Gastroesophageal sphincter (tissue), 4 donors: Measurements from ENCODE around the gene OGFR. TPM values are rescaled to one million over a fixed set of nuclear protein-coding genes. Genes with fewer than 3 reads are reported as not detected.
"Not testable (repeated sequence)": the region's sequence is repeated elsewhere in the genome, so short reads cannot be mapped to it uniquely, and the experiment has no call there.

Experiments used
- ATAC-seq: fragments of 150-250 bp; one replicate; pipeline ENCODE4 v1.9.1; 2016; ENCODE audit warnings: mild to moderate bottlenecking, moderate library complexity
- H3K27ac ChIP-seq, 4 donors: fragments of 200-600 bp; sonication (generic) in 3 of 4; 1 replicate in 3 of 4; 2 replicates in 1 of 4; pipeline ENCODE4 v1.5.1; 2016 to 2019
- H3K27me3 ChIP-seq: fragments of 200-600 bp; sonication (generic); one replicate; pipeline ENCODE4 v1.5.1; 2019
- H3K36me3 ChIP-seq, 2 donors: fragments of 200-600 bp; sonication (generic); one replicate each; pipeline ENCODE4 v1.5.1; 2019; ENCODE audit warnings: control low read depth in 1 of 2
- H3K4me1 ChIP-seq, 3 donors: fragments of 200-600 bp; sonication (generic); 1 replicate in 2 of 3; 2 replicates in 1 of 3; pipeline ENCODE4 v1.5.1; 2016 to 2019; ENCODE audit warnings: control low read depth in 2 of 3
- H3K4me3 ChIP-seq, 2 donors: fragments of 200-600 bp; sonication (generic); one replicate each; pipeline ENCODE4 v1.5.1; 2019; ENCODE audit warnings: mild to moderate bottlenecking in 1 of 2, moderate library complexity in 1 of 2
- H3K9me3 ChIP-seq, 3 donors: fragments of 200-600 bp; sonication (generic); one replicate each; pipeline ENCODE4 v1.5.1; 2017 to 2019; ENCODE audit warnings: control low read depth in 2 of 3
- EP300 ChIP-seq: sonication (generic); formaldehyde crosslinking; IDR thresholded peaks from one replicate; pipeline ENCODE4 v1.6.1; 2017; ENCODE audit warnings: antibody characterized with exemption, mild to moderate bottlenecking
- POLR2A ChIP-seq, 2 donors: fragments of 450-650 bp; IDR thresholded peaks; one replicate each; pipeline ENCODE4 v1.6.1; 2017; ENCODE audit warnings: antibody characterized with exemption in 2 of 2, mild to moderate bottlenecking in 2 of 2, moderate library complexity in 1 of 2
- POLR2AphosphoS5 ChIP-seq: sonication (generic); formaldehyde crosslinking; IDR thresholded peaks from one replicate; pipeline ENCODE4 v1.6.1; 2017; ENCODE audit warnings: antibody characterized with exemption
- WGBS, 2 donors: methylation state at CpG; one replicate each; pipeline ENCODE4 v1.1.5; 2018; ENCODE audit warnings: low coverage in 1 of 2; 5-methylcytosine and 5-hydroxymethylcytosine counted together
- total RNA-seq, 4 donors: library from RNA; depleted of rRNA; stranded (reverse); fragments of >200 nt; gene quantifications; one replicate each; pipeline ENCODE4 v1.1.0, GENCODE V29; 2016
- TF ChIP-seq, protein P1 (sequence below), 4 experiments: fragments of 200-600 bp in 2 of 4; fragments of 450-650 bp in 2 of 4; sonication (generic) in 1 of 4; IDR thresholded peaks; one replicate each; pipeline ENCODE4 v1.5.1; 2017 to 2019; ENCODE audit warnings: antibody characterized with exemption in 4 of 4, mild to moderate bottlenecking in 2 of 4, moderate library complexity in 2 of 4

OGFR gene
- total RNA-seq, 4 donors from 2014 or later = 55.1 to 61.0 (median 58.9) TPM

DNA sequence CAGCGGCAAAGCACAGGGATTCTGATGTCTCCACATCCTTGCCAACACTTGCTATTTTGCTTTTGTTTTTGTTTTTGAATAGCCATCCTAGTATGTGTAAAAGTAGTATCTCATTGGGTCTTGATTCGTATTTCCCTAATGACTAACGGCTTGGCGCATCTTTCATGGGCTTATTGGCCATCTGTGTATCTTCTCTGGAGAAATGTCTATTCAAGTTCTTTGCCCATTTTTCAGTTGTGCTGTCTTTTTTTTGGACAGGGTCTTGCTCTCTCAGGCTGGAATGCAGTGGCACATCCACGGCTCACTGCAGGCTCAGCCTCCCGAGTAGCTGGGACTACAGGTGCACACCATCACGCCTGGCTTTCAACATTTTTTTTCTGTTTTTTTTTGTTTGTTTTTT, 39.5 kb downstream of the OGFR start:
- WGBS, 2 donors = 92% methylated on average over 6 to 7 of the region's 7 CpGs
- ATAC-seq = no peak
- no peak overlapping the region for H3K4me3 ChIP-seq
- H3K27me3 ChIP-seq = no peaks in the 10 kb centered on the region
- H3K4me1 ChIP-seq = no peaks in the 10 kb centered on the region
- TF ChIP-seq EP300 = no peak
- TF ChIP-seq POLR2A (IDR thresholded peaks at IDR 0.05) = no peak
- TF ChIP-seq, protein P1, sequence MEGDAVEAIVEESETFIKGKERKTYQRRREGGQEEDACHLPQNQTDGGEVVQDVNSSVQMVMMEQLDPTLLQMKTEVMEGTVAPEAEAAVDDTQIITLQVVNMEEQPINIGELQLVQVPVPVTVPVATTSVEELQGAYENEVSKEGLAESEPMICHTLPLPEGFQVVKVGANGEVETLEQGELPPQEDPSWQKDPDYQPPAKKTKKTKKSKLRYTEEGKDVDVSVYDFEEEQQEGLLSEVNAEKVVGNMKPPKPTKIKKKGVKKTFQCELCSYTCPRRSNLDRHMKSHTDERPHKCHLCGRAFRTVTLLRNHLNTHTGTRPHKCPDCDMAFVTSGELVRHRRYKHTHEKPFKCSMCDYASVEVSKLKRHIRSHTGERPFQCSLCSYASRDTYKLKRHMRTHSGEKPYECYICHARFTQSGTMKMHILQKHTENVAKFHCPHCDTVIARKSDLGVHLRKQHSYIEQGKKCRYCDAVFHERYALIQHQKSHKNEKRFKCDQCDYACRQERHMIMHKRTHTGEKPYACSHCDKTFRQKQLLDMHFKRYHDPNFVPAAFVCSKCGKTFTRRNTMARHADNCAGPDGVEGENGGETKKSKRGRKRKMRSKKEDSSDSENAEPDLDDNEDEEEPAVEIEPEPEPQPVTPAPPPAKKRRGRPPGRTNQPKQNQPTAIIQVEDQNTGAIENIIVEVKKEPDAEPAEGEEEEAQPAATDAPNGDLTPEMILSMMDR (IDR thresholded peaks at IDR 0.05) = no peak
- TF ChIP-seq POLR2AphosphoS5 = no peak
- no peak overlapping the region for H3K27ac ChIP-seq
- H3K9me3 ChIP-seq = no peaks in the 10 kb centered on the region
- H3K36me3 ChIP-seq = peaks cover 0 to 16% of the 10 kb centered on the region in 2 donors

DNA sequence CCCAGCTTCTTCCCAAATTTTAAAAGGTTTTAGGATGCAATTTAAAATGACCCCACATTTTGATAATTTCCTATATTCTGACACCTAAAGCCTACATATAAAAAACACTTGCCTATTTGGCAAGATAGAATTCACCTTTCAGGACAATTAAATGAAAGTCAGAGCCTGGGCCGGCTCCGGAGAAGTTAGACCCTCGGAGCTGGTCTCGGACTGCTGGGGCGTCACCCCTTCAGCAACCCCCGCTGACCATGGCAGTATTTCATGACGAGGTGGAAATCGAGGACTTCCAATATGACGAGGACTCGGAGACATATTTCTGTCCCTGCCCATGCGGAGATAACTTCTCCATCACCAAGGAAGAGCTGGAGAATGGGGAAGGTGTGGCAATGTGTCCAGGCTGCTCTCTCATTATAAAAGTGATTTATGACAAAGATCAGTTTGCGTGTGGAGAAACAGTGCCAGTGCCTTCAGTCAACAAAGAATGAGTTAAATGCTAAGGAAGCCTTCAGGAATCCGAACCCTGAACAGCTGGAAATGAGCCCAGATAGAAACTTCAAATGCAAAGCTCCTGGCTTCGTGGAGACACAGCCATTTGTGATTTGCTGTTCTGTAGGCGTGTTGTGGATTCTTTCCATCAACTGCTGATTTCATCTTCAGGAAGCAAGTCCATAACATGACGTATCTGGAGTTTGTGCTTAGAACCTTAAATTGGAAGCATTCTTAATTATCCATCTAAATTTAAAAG, 41.0 kb downstream of the OGFR start:
- TF ChIP-seq EP300 (no peak), POLR2A (IDR thresholded peaks at IDR 0.05) (no peak), POLR2AphosphoS5 (no peak)
- TF ChIP-seq, protein P1 (IDR thresholded peaks at IDR 0.05) = no peak
- Histone ChIP-seq H3K4me1 (no peaks in the 10 kb centered on the region), H3K4me3 (no peak overlapping the region), H3K9me3 (no peaks in the 10 kb centered on the region), H3K27ac (no peak overlapping the region), H3K36me3 (peaks cover 0 to 22% of the 10 kb centered on the region in 2 donors), H3K27me3 (no peaks in the 10 kb centered on the region)
- 75 to 91% methylated on average over 11 to 13 of the region's 16 CpGs for WGBS, 2 donors
- ATAC-seq = no peak

DNA sequence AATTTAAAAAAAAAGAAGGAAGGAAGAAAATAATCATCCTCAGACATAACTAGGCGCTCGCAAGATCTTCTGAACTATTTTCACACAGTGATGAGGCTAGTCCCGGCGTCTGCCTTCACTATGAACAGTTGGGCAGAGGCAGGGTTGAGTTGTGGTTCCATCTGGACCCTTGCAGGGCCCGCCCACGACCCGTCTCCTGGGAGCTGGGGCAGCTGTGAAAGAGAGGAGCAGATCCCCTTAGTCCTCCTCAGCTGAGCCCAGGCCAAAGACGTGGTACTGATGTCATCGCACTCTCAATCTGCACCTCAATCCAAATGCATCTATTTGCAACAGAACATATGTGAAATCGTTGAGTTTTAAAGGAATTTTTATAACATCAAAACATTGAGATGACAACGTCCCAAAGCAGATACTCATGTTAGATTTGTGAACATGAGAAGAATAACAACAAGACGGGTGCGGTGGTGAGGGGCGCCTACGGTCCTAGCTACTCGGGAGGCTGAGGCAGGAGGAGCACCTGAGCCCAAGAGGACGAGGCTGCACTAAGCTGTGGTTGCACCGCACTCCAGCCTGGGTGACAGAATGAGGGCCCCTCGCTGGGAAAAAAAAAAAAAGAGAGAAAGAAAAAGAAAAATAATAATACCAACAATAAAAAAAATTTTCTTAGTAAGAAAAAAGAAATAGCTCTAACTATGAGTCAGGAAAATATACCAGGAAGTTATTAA, 41.7 kb downstream of the OGFR start:
- Histone ChIP-seq H3K27ac (no peak overlapping the region), H3K27me3 (no peaks in the 10 kb centered on the region), H3K9me3 (no peaks in the 10 kb centered on the region), H3K4me1 (no peaks in the 10 kb centered on the region), H3K4me3 (no peak overlapping the region), H3K36me3 (peaks cover 0 to 21% of the 10 kb centered on the region in 2 donors)
- 85 to 89% methylated on average over 7 to 17 of the region's 19 CpGs for WGBS, 2 donors
- no peak for ATAC-seq
- TF ChIP-seq, protein P1 (IDR thresholded peaks at IDR 0.05) = no peak
- TF ChIP-seq POLR2A (IDR thresholded peaks at IDR 0.05) (no peak), EP300 (no peak), POLR2AphosphoS5 (no peak)

DNA sequence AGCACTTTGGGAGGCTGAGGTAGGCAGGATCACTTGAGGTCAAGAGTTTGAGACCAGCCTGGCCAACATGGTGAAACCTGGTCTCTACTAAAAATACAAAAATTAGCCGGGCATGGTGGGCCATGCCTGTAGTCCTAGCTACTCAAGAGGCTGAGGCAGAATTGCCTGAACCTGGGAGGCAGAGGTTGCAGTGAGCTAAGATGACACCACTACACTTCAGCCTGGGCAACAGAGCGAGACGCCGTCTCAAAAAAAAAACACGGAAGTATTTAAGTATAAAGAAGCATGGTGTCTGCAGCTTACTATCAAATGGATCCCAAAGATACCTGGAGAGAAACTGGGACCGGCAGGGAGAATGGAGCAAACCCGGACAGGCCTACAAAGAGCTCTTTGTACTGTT, 44.3 kb downstream of the OGFR start:
- not testable (repeated sequence) for H3K9me3 ChIP-seq, H3K4me3 ChIP-seq, H3K4me1 ChIP-seq, H3K27ac ChIP-seq, ATAC-seq, H3K27me3 ChIP-seq
- WGBS, 2 donors = 90 to 93% methylated on average over 7 of the region's 7 CpGs
- peaks cover 0 to 45% of the 10 kb centered on the region in 2 donors for H3K36me3 ChIP-seq

DNA sequence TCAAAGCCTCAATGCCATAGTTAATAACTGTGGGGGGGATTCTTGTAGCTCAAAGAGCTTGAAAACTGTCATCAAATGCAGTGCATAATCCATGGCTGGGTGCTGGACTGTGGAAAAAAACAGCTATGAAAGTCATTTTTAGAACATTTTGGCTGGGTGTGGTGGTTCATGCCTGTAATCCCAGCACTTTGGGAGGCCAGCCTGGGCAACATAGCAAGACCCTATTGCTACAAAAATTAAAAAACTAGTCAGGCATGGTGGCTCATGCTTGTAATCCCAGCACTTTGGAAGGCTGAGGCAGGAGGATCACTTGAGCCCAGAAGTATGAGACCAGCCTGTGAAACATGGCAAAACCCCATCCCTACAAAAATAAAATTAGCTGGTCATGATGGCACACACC, 44.8 kb downstream of the OGFR start:
- TF ChIP-seq POLR2AphosphoS5 = no peak
- TF ChIP-seq, protein P1 (IDR thresholded peaks at IDR 0.05) = no peak
- no peak for TF ChIP-seq EP300
- TF ChIP-seq POLR2A (IDR thresholded peaks at IDR 0.05) = no peak

More for the DNA sequence above, 44.8 kb downstream of the OGFR start:
- Histone ChIP-seq H3K27ac (no peak overlapping the region), H3K4me3 (no peak overlapping the region), H3K36me3 (peaks cover 0 to 51% of the 10 kb centered on the region in 2 donors), H3K9me3 (no peaks in the 10 kb centered on the region), H3K27me3 (no peaks in the 10 kb centered on the region), H3K4me1 (no peaks in the 10 kb centered on the region)
- no peak for ATAC-seq
